ENCODE measurements around the gene TMCO5A. TPM values are rescaled to one million over a fixed set of nuclear protein-coding genes. Genes with fewer than 3 reads are reported as not detected.

Gene TMCO5A
- total RNA-seq, 1 experiment from 2014 or later: not detected

DNA sequence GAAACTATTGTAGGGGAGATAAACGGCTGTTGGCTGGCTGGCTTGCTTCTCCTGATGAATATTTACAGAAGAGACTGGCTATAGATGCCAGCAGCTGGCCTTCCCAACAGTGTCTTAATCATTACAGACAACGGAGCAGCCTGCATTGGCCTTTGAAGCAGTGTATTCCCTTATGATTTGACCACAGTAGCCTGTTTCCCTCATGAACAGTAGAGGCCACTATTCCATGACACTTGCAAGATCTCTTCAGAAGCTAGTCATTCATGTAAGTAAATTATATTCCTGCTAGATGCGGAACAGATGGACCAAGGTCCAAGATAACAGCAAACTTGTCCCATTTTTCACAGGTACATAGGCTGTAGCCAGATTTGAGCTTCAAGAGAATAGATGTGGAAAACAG, 47.3 kb downstream of the TMCO5A start:
- ChIA-PET CTCF (interaction anchor here (1.2 kb wide), 1 partner anchor 432 kb away, joined by 4 read pairs; no protein-coding TSS in a partner anchor), POLR2A (ENCODE audit: low non-redundant PET) (interaction anchor here (0.6 kb wide), 1 partner anchor 347 kb away, joined by 3 read pairs; no protein-coding TSS in a partner anchor)

DNA sequence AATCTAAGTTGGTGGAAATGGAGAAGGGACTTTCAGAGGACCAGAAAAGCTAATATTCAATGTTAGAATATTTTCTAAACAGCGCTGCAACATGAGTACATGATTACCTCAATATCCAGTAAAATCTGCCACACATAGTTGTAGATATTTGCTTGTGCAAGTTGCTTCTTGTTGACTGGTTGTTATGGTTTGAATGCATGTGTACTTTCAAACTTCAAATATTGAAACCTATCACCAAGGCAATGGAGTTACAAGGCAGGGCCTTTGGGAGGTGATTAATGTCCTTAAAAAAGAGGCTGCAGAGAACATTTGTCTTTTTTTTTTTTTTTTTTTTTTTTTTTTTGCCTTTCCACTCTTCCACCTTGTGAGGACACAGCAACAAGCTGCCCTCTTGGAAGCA, 49.9 kb downstream of the TMCO5A start:
- POLR2A ChIA-PET (ENCODE audit: low non-redundant PET): no interaction called here
- no peak for DNase-seq (ENCODE audit: low spot score)
- TF ChIP-seq, protein P1, sequence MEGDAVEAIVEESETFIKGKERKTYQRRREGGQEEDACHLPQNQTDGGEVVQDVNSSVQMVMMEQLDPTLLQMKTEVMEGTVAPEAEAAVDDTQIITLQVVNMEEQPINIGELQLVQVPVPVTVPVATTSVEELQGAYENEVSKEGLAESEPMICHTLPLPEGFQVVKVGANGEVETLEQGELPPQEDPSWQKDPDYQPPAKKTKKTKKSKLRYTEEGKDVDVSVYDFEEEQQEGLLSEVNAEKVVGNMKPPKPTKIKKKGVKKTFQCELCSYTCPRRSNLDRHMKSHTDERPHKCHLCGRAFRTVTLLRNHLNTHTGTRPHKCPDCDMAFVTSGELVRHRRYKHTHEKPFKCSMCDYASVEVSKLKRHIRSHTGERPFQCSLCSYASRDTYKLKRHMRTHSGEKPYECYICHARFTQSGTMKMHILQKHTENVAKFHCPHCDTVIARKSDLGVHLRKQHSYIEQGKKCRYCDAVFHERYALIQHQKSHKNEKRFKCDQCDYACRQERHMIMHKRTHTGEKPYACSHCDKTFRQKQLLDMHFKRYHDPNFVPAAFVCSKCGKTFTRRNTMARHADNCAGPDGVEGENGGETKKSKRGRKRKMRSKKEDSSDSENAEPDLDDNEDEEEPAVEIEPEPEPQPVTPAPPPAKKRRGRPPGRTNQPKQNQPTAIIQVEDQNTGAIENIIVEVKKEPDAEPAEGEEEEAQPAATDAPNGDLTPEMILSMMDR (conservative IDR thresholded peaks at IDR 0.05; ENCODE audit: low read depth, low read length): no peak
- TF ChIP-seq EZH2 (IDR thresholded peaks at IDR 0.05; ENCODE audit: borderline replicate concordance, low read depth, low read length, poor library complexity, severe bottlenecking): no peak
- Histone ChIP-seq H3K27ac (ENCODE audit: low read depth, low read length, poor library complexity, severe bottlenecking) (no peak overlapping the region), H3K4me1 (ENCODE audit: insufficient read depth, low read length, poor library complexity, severe bottlenecking) (no peaks in the 10 kb centered on the region), H3K4me3 (ENCODE audit: low read depth, low read length, poor library complexity, severe bottlenecking) (no peak overlapping the region), H3K36me3 (ENCODE audit: insufficient read depth, low read length, poor library complexity, severe bottlenecking) (no peaks in the 10 kb centered on the region), H3K9me3 (ENCODE audit: low read depth, low read length, poor library complexity, severe bottlenecking) (peaks cover 6% of the 10 kb centered on the region), H3K27me3 (replicated peaks; ENCODE audit: insufficient read depth, low read depth, low read length, poor library complexity) (peaks cover 4% of the 10 kb centered on the region)
- CTCF ChIA-PET: no interaction called here
- no TSS peak for BruUV-seq (replicated peaks)
- intact Hi-C loops (cut with micrococcal nuclease; ENCODE audit: unreplicated experiment): loop anchor here (1.0 kb wide), 1 partner anchor 9 kb away; no protein-coding TSS in a partner anchor

More for the DNA sequence above, 47.3 kb downstream of the TMCO5A start:
- peak; percentile 31 for DNase-seq (ENCODE audit: low spot score)
- H3K9me3 ChIP-seq (ENCODE audit: low read depth, low read length, poor library complexity, severe bottlenecking): no peaks in the 10 kb centered on the region
- no peaks in the 10 kb centered on the region for H3K36me3 ChIP-seq (ENCODE audit: insufficient read depth, low read length, poor library complexity, severe bottlenecking)
- no peaks in the 10 kb centered on the region for H3K4me1 ChIP-seq (ENCODE audit: insufficient read depth, low read length, poor library complexity, severe bottlenecking)
- TF ChIP-seq EZH2 (IDR thresholded peaks at IDR 0.05; ENCODE audit: borderline replicate concordance, low read depth, low read length, poor library complexity, severe bottlenecking): no peak
- TF ChIP-seq, protein P1 (conservative IDR thresholded peaks at IDR 0.05; ENCODE audit: low read depth, low read length): peak; percentile 48
- no peak overlapping the region for H3K4me3 ChIP-seq (ENCODE audit: low read depth, low read length, poor library complexity, severe bottlenecking)
- BruUV-seq (replicated peaks): no TSS peak
- peaks cover 4% of the 10 kb centered on the region for H3K27me3 ChIP-seq (replicated peaks; ENCODE audit: insufficient read depth, low read depth, low read length, poor library complexity)
- intact Hi-C loops (cut with micrococcal nuclease; ENCODE audit: unreplicated experiment): no loop called here
- H3K27ac ChIP-seq (ENCODE audit: low read depth, low read length, poor library complexity, severe bottlenecking): no peak overlapping the region

DNA sequence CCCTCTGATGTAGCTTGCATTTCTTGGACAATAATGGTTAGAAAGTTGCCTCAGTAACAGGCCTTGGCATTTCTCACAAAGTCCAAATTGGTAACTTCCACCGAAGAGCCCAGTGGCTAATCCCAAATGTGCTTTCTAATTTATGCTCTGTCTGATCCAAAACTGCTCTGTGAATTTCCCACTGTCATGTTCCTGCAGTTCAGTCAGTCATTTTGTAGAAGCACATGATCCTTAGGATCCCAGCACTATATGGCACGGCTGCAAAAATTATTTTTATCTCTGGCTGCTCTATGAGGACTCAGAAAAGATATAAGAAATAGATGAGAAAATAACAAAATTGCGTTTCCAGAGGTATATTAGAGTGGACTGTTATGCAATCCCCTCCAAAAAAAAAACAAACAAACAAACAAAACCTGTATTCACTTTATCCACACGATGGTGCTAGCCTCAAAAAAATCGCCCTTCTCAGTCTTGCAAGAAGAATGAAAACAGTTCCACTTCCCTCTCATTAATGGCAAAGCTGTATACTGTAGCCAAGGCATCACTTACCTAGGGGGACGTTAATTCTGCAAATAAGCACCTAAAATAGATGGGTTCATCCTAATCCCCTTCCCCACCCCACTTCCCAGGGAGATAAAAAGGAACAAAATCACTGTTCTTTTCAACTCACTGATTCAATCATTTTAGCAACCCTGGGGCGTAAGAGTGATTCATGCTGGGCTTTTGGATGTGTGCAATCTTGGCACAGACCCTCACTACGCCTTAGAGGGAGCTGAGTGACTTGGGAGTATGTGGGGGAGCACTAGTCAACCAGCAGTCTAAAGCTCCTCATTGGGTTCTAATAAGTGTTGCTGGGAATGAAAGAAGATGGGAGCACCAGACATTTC, 61.3 kb downstream of the TMCO5A start:
- no peak overlapping the region for H3K27ac ChIP-seq (ENCODE audit: low read depth, low read length, poor library complexity, severe bottlenecking)
- ChIA-PET CTCF (interaction anchor here (0.7 to 1.8 kb wide), 6 partner anchors 256 to 704 kb away, joined by 3 to 7 read pairs (median 5); no protein-coding TSS in a partner anchor), POLR2A (ENCODE audit: low non-redundant PET) (no interaction called here)
- H3K27me3 ChIP-seq (replicated peaks; ENCODE audit: insufficient read depth, low read depth, low read length, poor library complexity): peaks cover 10% of the 10 kb centered on the region
- no peak overlapping the region for H3K4me3 ChIP-seq (ENCODE audit: low read depth, low read length, poor library complexity, severe bottlenecking)
- no peak for TF ChIP-seq EZH2 (IDR thresholded peaks at IDR 0.05; ENCODE audit: borderline replicate concordance, low read depth, low read length, poor library complexity, severe bottlenecking)
- TF ChIP-seq, protein P1 (conservative IDR thresholded peaks at IDR 0.05; ENCODE audit: low read depth, low read length): peak; percentile 73
- no peaks in the 10 kb centered on the region for H3K4me1 ChIP-seq (ENCODE audit: insufficient read depth, low read length, poor library complexity, severe bottlenecking)
- H3K36me3 ChIP-seq (ENCODE audit: insufficient read depth, low read length, poor library complexity, severe bottlenecking): no peaks in the 10 kb centered on the region
- DNase-seq (ENCODE audit: low spot score): peak; percentile 69
- H3K9me3 ChIP-seq (ENCODE audit: low read depth, low read length, poor library complexity, severe bottlenecking): no peaks in the 10 kb centered on the region
- BruUV-seq (replicated peaks): no TSS peak
- intact Hi-C loops (cut with micrococcal nuclease; ENCODE audit: unreplicated experiment): loop anchor here (2.0 to 5.0 kb wide), 4 partner anchors 257 to 692 kb away; partner anchors contain the start of gene SPRED1
